PC-9 (cell line): Measurements from ENCODE around the gene IL4I1.

Experiments
- CTCF ChIP-seq: fragments of 200-600 bp; sonication (generic); conservative IDR thresholded peaks from 2 replicates; pipeline ENCODE4 v1.6.1; 2017; ENCODE audit warnings: mixed run types, antibody characterized with exemption, mild to moderate bottlenecking, moderate library complexity
- EZH2 ChIP-seq: fragments of 200-600 bp; sonication (generic); IDR thresholded peaks from 2 replicates; pipeline ENCODE4 v1.8.0; 2017; ENCODE audit warnings: antibody characterized with exemption, low read depth

- TF ChIP-seq EZH2 (no peak), CTCF (no peak)
These were observed 1.7 kb downstream of the IL4I1 start for GRCh38 chr19:49894879-49895565.
